Right kidney (tissue), 1 donor: Measurements from ENCODE around the gene NHERF1.

Experiments used
- DNase-seq: peaks from one replicate; pipeline ENCODE4 v3.0.0-alpha.2; 2016

NHERF1 gene

GRCh38 chr17:74807925-74808324, 59.5 kb downstream of the NHERF1 start:
- DNase-seq, result no peak

- no peak for DNase-seq
Observed at GRCh38 chr17:74808714-74809430, 60.4 kb downstream of the NHERF1 start.

GRCh38 chr17:74810699-74811485, 62.5 kb downstream of the NHERF1 start:
- DNase-seq, result no peak

GRCh38 chr17:74812109-74813009, 63.9 kb downstream of the NHERF1 start:
- peak; percentile 61 for DNase-seq

- DNase-seq, result no peak
Observed at GRCh38 chr17:74814453-74814852, 66.0 kb downstream of the NHERF1 start.

- no peak for DNase-seq
Observed at GRCh38 chr17:74815067-74815466, 66.6 kb downstream of the NHERF1 start.

GRCh38 chr17:74815550-74816370, 67.3 kb downstream of the NHERF1 start:
- no peak for DNase-seq

GRCh38 chr17:74816905-74817620, 68.6 kb downstream of the NHERF1 start:
- DNase-seq, result no peak

GRCh38 chr17:74818291-74818938, 70.0 kb downstream of the NHERF1 start:
- no peak for DNase-seq
